Stimulated activated CD4-positive, alpha-beta T cell treated with anti-CD3 and anti-CD28 coated beads, Interleukin-2, amount 100 ng/mL, for 4 hours (primary cell): ENCODE data around the gene GOLGA6L2.
"Not testable (repeated sequence)": the region's sequence is repeated elsewhere in the genome, so short reads cannot be mapped to it uniquely, and the experiment has no call there.

ENCODE experiments used
- DNase-seq: peaks from one replicate; pipeline ENCODE4 v3.0.0-alpha.2; 2020; ENCODE audit warnings: low read depth

The GOLGA6L2 gene, protein sequence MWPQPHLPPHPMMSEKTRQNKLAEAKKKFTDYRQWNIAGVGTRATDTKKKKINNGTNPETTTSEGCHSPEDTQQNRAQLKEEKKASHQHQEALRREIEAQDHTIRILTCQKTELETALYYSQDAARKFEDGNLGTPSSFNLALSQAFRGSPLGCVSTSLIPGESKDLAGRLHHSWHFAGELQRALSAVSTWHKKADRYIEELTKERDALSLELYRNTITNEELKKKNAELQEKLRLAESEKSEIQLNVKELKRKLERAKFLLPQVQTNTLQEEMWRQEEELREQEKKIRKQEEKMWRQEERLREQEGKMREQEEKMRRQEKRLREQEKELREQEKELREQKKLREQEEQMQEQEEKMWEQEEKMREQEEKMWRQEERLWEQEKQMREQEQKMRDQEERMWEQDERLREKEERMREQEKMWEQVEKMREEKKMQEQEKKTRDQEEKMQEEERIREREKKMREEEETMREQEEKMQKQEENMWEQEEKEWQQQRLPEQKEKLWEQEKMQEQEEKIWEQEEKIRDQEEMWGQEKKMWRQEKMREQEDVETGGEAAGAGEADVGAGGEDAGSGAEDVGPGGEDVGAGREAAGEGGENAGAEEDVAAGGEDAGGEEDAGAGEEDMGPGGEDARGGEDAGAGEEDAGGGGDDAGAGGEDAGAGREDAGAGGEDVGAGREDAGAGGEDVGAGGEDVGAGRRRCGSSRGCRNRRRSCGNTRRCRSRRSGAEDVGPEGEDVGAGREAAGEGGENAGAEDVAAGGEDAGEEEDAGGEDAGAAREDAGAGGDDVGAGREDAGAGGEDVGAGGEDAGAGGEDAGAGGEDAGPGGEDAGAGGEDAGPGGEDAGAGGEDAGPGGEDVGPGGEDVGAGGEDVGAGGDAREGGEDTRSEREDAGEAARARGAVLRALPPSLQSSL

DNA sequence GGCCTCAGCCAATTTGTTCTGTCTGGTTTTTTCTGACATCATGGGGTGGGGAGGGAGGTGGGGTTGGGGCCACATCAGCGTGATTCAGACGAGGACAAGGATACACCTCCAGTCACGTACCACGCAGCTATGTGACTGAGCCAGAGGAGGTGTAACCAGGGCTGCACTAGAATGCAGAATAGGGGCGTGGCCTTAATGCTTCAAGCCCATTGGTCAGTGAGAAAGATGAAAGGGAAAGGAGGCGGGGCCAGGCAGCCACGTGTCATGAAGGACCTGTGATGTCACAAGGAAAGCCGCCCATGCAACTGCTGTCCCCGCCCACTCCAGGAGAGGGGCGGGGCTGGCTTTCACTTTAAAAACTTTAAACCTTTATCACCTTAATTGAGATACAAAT lies at the start of gene GOLGA6L2:
GOLGA6L2 (minus strand) TSS at position 137 of the 394 bp plus-strand sequence; CDS start at position 75, 62 bp downstream.
- DNase-seq = no peak

DNA sequence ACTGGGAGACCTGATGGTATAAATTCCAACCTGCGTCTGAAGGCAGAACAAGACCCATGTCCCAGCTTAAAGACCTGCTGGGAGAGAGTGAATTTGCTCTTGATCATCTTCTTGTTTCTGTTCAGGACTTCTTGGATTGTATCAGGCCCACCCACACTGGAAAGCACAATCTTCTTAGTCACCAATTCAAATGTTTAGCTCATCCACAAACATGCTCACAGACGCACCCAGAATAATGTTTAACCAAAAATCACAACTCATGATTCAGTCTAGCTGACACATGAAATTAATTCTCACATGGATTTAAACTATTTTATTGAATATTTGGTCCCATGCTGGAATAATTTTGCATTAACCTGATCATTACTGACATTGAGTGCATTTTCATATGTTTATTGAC lies 37.8 kb upstream of the GOLGA6L2 start:
- DNase-seq = no peak

DNA sequence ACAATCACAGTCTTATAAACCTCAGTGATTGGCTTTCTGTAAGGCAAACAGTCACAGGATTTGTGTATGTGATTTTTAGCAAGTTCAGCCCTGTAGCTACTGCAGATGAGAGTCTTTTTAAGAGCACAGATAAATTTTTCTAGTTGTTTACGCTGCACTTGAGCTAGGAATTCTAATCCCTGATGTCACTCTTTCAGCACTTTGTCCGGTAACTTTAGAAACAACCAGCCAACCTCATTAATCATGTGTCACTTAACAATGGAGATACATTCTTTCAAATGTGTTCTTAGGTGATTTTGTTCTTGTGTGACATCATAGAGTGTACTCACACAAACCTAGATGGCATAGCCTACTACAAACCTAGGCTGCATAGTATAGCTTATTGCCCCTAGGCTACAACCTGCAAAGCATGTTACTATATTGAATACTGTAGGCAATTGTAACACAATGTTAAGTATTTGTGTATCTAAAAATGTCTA lies 36.8 kb upstream of the GOLGA6L2 start:
- DNase-seq = no peak

DNA sequence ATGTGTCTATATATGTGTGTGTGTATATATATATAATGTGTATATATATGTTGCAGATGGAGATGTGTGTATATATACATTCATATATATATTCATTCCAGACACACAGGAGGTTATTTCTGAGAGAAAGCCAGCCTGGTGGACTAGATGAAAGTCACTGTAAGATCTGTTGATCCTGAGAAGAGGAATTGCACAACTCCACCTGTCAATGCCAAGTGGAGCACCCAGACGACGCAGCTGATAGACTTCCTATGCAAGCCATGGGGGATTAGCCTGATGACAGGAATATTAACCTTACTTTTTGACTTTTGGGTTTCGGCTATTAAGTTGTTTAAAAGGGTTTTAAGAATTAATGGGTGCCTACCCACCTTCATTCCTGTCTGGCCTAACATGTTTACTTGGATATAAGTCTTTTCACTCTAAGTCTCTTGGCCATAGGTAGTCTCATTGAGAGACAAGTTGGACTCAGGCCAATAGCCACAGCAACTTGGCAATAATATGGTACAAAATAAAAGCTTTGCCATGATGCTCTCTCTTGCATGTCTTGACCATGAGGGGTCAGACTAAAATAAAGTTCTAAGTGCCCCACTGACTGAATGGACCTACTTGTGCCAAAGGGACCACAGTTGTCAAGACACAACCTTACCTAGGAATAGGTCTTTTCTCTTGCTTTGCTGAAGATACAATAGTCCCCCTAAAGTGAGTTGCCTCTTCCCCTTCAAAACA lies 35.9 kb upstream of the GOLGA6L2 start:
- no peak for DNase-seq

DNA sequence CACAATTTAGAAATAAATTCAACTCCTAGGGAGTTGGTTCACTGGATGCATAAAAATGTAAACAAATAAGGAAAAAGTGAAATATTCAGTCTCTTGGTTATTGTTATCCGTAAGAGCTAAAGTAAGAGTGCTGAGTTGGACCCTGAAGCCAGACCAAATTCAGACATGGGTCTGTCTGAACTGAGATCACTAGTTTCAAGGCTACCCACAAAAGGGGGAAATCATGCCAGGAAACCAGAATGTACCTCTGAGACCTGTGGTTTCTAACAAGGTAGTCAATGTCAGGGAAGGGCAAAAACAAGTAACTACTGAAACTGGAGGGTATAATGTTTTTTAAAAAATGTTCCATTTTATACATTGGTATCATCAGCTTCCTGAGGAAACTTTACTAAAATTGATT lies 35.2 kb upstream of the GOLGA6L2 start:
- DNase-seq = no peak

DNA sequence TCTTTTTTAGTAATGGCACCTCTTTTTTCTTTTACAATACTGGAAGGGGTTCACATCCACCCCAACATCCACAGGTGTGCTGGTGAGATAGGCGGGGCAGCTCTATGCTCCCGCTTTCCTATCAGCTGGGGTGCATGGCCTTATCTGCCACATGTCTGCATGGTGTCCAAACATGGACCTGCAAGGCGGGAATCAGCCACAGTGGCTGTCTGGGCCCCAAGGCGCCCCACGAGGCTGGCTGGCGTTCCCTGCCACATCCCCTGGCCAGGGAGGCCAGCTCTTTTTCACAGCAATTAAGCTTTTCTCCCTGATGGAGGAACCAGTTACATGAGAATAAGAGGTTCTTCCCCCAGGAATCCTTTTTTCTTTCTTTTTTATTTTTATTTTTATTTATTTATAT lies 30.9 kb upstream of the GOLGA6L2 start:
- no peak for DNase-seq

DNA sequence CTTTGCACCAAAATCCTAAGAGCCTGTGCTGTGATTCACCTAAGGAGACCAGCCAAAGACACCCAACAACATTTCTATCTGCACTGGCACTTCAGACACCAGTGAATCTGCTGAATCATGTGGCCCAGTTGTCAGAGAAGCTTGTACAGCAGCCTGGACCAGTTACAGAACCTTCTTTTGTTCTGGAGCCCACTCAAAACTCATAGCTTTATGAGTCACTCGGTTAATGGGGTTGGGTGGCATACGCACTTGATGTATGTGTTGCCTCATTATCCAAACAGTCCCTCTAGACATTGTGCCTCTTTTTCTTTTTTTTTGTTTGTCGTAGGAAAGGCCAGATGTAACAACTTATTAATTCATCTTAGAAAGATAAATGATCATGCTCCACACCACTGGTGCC lies 25.6 kb upstream of the GOLGA6L2 start:
- DNase-seq = no peak

DNA sequence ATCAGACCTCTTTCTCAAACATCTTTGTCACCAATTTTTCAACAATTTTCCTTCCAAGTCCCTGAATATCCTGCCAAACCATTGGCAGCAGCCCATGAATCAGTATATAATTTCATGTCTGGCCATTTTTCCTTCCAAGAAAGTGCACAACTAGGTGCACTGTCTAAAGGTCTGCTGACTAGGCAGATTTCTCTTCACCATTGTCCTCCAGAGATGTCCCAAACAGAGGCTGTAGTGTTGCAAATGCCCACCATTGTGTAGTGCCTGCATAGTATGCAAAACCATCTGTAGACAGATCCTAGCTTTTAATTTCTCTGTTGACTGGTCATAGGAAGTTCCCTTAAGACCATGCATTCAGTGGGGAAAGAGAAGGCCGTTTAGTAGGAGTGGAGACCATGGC lies 25.0 kb upstream of the GOLGA6L2 start:
- no peak for DNase-seq

DNA sequence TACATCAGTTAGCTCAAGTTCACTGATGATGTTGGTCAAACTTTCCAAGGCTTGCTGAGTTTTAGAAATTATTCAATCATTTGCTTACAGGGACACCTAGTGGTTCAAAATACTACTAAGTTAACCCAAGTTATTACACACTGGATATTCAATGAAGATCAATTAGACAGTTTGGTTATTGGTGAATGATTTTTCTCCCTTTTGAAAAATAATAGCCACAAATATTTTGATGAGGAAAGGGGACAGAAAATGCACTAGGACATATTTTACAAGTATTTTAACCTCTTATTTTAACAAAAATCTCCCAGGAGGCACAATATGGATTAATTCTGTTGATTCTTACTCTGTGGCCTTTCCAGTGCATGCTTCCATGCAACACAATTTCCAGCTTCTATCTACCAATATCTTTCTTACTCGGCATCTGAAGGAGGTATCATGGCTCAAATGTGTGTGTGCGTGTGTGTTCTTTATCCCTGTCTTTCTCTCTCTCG lies 20.1 kb upstream of the GOLGA6L2 start:
- no peak for DNase-seq

DNA sequence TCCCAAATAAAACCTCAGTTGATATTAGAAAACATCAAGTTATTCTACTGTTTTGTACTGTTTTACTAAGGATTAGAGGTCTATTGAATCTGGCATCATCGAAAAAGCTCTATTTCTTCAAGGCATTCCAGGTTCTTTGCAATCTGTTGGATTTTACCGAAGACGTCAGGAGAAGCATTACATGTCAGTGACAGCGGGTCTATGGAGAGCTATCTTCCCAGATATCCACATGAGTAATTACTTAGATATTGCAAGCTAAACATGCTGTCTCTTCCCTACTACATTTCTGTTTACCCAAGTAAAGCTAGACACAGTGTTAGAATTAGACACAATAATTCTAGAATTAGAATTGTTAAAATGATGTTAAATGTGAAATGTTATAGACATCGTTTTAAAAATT lies 10.8 kb upstream of the GOLGA6L2 start:
- DNase-seq = no peak

DNA sequence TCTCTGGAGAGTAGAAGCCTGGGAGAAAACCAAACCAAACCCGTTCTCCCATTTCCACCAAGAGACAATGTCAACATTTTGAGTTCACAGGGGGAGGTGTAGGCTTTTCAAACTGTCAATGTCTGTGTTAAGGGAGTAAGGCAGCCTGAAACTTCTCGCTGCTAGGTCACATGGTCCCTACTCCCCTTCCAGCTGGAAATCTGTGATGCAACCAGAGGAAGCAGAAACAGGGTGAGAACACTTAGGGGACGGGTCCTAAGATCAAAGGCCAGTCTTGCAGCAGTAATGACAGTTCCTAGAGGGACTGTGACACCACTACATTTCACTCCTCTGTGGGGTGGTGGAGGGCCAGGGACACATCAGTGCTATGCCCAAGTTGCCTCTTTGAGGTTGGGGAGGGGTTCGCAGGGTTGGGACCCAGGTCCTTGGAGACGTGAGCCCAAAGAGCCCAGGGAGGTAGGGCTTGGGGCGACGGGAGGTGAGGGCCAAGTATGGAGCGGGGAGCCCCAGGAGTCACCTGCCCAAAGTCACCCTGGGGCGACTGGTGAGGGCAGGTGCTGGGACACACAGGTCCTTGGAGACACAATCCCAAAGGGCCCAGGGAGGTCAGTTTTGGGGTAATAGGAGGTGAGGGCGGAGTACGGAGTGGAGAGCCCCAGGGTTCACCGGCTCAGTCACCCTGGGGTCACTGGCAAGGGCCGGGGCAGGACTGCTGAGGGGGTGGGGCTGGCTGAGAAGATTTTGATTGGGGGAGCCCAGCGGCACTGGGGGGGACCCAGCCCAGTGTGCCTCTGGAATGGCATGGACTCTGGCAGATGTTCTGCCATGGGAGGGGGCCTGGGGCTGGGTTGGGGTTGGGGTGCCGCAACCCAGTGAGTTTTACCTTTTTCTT lies 582 bp downstream of the GOLGA6L2 start:
- DNase-seq = no peak

DNA sequence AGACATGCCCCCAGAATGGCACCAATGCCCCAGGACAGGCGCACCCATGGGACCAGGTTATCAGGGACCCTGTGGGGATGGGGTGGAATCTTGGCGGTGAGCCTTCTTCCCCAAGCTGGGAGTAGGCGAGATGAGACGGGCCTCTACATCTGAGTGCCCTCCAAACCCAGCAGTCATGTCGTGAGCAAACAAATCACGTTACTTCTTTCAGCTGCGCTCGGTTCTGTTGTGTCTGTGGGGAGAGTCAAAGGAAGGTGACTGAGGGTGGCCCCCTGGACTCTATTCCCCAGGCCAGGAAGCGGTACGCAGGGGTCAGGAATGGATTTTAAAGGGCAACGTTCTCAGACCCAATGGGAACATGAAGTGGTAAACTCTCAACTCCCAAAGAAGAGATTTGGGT lies 2.8 kb downstream of the GOLGA6L2 start:
- no peak for DNase-seq

DNA sequence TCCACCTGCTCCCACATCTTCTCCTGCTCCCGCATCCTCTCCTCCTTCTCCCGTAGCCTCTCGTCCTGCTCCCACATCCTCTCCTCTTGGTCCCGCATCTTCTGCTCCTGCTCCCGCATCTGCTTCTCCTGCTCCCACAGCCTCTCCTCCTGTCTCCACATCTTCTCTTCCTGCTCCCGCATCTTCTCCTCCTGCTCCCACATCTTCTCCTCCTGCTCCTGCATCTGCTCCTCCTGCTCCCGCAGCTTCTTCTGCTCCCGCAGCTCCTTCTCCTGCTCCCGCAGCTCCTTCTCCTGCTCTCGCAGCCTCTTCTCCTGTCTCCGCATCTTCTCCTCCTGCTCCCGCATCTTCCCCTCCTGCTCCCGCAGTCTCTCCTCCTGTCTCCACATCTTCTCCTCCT lies 5.8 kb downstream of the GOLGA6L2 start:
- DNase-seq = no peak

DNA sequence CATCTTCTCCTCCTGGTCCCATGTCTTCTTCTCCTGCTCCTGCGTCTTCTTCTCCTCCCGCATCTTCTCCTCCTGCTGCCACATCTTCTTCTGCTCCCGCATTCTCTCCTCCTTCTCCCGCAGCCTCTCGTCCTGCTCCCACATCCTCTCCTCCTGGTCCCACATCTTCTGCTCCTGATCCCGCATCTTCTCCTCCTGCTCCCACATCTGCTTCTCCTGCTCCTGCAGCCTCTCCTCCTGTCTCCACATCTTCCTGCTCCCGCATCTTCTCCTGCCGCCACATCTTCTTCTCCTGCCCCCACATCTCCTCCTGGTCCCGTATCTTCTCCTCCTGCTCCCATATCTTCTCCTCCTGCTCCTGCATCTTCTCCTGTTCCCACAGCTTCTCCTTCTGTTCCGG lies 6.4 kb downstream of the GOLGA6L2 start:
- DNase-seq = no peak

DNA sequence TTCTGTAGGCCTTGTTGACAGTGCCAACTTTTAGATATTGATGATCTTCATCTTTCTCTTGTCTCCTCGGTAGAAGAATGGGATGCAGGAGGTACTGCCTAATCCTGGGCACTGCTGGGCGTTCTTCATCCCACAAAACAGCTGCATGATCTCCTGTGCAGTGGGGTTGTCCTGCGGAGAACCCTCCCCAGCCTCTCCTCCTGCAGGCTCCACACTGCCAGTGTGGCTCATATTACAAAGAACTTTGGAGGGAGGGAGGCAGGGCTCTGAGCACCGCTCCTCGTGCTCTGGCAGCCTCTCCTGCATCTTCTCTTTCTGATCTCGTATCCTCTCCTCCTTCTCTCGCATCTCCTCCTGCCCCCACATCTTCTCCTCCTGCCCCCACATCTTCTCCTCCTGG lies 7.5 kb downstream of the GOLGA6L2 start:
- DNase-seq = no peak

DNA sequence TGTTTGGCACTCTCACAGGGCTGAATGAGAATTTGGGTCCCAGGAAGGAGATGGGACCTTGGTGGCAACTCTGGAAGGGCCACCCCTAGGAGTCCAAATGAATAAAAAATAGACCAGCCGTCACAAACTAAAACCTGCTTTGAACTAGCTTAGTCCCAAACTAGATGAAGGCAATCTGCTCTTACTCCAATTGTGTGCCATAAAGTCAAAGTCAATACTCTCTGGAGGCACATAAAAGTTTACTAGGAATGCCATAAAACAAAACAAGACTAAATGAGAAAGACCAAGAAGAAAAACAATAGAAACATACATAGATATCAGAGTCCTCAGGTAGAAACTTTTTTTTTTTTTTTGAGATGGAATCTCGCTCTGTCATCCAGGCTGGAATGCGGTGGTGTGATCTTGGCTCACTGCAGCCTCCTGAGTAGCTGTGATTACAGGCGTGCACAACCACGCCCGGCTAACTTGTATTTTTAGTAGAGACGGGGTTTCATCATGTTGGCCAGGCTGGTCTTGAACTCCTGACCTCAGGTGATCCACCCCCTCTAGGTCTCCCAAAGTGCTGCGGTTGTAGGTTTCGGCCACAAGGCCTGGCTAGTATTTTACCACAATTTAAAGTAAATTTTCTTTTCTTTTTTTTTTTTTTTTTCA lies 8.1 kb downstream of the GOLGA6L2 start:
- no peak for DNase-seq

DNA sequence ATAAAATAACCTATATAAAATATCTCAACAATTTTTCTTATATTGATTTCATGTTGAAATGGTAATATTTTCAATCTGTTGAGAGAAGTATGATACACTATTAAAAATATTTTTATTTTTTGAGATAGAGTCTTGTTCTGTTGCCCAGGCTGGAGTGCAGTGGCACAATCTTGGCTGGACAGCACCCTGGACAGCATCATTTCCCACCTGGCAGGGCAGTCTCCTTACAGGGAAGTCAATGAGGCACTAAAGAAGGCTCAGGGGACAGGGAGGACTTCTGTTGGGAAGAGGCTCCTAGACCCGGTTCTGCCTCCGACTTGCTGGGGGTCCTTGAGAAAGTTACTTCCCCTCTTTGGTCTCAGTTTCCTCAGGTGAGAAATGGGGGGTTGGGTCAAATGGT lies 9.4 kb downstream of the GOLGA6L2 start:
- no peak for DNase-seq

DNA sequence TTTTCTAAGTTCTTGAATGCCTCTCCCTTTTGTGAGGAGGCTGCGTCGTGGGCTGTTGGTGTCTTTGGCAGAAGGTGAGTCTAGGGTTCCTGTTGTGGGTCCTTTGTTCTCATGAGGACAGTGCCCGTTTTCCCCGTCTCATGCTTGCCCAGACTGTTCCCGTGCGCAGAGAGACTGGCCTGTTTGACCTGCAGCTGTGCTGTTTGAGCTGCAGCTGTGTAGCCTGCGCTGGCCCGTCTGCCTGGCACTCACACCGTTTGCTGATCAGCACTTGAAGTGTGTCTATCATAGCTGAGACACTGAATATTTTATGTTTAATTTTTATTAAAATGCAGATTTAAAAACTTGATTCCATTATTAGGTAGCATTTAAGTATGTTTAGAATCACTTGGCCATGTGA lies 9.9 kb downstream of the GOLGA6L2 start:
- no peak for DNase-seq

DNA sequence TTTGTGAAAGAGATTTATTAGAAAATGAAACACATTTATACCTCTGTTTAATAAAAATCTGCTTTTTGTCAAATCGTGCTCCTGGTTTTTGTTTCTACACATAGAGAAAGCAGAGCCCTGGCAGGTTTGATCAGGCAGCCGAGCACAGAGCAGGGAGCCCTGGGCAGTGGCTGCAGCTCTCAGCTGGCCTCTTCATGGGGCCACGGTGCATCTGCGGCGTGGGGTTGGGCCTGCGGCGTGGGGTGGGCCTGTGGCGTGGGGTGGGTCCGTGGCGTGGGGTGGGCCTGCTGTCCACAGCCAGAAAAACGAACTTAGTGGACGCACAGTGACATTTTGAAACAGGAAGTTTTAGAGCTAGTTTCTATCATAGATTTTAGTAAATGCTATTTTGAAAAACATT lies 10.6 kb downstream of the GOLGA6L2 start:
- no peak for DNase-seq

DNA sequence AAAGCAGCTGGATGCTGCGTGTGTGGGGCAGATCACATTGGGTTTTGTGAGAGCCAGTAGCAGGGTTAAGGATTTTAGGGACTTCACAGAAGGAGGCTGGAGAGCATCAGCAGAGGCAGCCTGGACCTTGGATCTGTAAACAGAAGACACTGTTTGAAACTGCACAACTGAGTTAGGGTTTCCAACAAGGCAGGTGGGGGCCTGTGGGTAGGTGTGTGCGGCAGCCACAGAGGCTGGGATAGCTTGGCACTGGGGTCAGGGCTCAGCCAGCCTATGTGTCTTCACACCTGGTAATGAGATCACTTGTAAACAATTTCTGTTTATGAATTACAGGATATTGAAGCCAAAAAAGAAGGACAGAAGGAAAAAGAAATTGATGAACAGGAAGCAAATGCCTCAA lies 12.3 kb downstream of the GOLGA6L2 start:
- DNase-seq = not testable (repeated sequence)

DNA sequence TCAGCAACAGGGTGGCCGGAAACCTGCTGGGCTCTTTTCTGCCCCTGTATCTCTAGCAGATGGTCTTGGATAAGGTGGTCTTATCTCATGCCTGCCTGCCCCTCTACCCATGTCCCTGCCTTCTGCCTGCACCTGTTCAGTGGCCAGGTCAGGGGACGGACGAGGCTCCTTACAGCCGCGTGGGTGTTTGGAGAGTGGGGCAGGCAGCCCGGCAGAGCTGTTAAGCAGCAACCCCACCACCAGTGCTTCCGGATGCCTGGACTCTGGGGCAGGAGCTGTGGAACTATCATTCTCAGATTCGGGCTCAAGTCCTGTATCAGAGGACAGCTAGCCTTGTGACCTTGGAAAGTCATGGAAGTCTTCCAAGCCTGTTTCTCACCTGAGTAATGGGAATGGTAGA lies 21.7 kb downstream of the GOLGA6L2 start:
- not testable (repeated sequence) for DNase-seq
